Activated CD4-positive, alpha-beta memory T cell treated with anti-CD3 and anti-CD28 coated beads, Interleukin-2, amount 10 ng/mL, durations not matched to agents 7 days and 5 days (primary cell): ENCODE results near the gene QPCT. TPM values are rescaled to one million over a fixed set of nuclear protein-coding genes. Genes with fewer than 3 reads are reported as not detected.
"Not testable (repeated sequence)": the region's sequence is repeated elsewhere in the genome, so short reads cannot be mapped to it uniquely, and the experiment has no call there.

Source experiments
- CTCF ChIA-PET: fragments of 350-600 bp; sonication (Branson Sonifier 250); formaldehyde crosslinking; loops from one replicate; lab custom pipeline; 2021; ENCODE audit warnings: antibody characterized with exemption, inconsistent platforms; lab: Charles Lee
- POLR2A ChIA-PET: fragments of 350-600 bp; sonication (Branson Sonifier 250); formaldehyde crosslinking; loops from one replicate; lab custom pipeline; 2021; ENCODE audit warnings: antibody characterized with exemption; lab: Charles Lee
- DNase-seq: peaks from one replicate; pipeline ENCODE4 v3.0.0-alpha.2; 2020
- H3K27ac Mint-ChIP-seq: one replicate; pipeline ENCODE4 v1.8.0; 2021; ENCODE audit warnings: mild to moderate bottlenecking, mixed read lengths
- H3K27me3 Mint-ChIP-seq: one replicate; pipeline ENCODE4 v1.8.0; 2021; ENCODE audit warnings: mixed read lengths
- H3K36me3 Mint-ChIP-seq: one replicate; pipeline ENCODE4 v1.8.0; 2021; ENCODE audit warnings: low read depth, mixed read lengths
- H3K4me1 Mint-ChIP-seq: one replicate; pipeline ENCODE4 v1.8.0; 2021; ENCODE audit warnings: mixed read lengths
- H3K4me3 Mint-ChIP-seq: one replicate; pipeline ENCODE4 v1.8.0; 2021; ENCODE audit warnings: mild to moderate bottlenecking, mixed read lengths
- H3K9me3 Mint-ChIP-seq: one replicate; pipeline ENCODE4 v1.8.0; 2021; ENCODE audit warnings: mixed read lengths
- total RNA-seq, 2 experiments: library from RNA; stranded (reverse); gene quantifications; one replicate each; pipeline ENCODE4 v1.2.3, GENCODE V29; 2021

The QPCT gene
- total RNA-seq, 2 experiments from 2014 or later, result not detected

DNA sequence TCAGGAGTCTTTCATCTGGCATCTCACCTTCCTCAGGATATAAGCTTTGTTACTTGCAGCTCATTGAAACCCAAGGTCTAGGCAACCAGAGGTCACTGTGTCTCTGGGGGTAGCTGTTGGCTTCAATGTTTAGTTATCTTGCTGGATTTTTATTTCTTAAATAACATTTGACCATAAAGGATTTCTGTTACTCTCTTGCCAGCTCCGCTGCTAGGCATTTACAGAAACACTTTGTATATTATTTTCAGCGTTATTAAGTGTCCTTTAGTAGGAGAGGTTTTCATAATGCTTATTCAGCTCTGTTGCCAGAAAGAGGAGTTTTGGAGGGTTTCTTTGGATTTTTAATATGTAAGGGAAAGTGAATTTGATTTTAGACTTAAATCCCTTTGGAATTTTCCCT, 61.4 kb downstream of the QPCT start:
- peaks cover 9% of the 10 kb centered on the region for H3K27me3 Mint-ChIP-seq
- no peak overlapping the region for H3K4me3 Mint-ChIP-seq
- POLR2A ChIA-PET, result no interaction called here
- no peak overlapping the region for H3K27ac Mint-ChIP-seq
- no peaks in the 10 kb centered on the region for H3K36me3 Mint-ChIP-seq
- no peaks in the 10 kb centered on the region for H3K4me1 Mint-ChIP-seq
- CTCF ChIA-PET, result interaction anchor here (1.4 to 1.8 kb wide), 2 partner anchors 10 to 472 kb away, joined by 5 to 14 read pairs; no protein-coding TSS in a partner anchor
- H3K9me3 Mint-ChIP-seq, result no peaks in the 10 kb centered on the region
- no peak for DNase-seq

DNA sequence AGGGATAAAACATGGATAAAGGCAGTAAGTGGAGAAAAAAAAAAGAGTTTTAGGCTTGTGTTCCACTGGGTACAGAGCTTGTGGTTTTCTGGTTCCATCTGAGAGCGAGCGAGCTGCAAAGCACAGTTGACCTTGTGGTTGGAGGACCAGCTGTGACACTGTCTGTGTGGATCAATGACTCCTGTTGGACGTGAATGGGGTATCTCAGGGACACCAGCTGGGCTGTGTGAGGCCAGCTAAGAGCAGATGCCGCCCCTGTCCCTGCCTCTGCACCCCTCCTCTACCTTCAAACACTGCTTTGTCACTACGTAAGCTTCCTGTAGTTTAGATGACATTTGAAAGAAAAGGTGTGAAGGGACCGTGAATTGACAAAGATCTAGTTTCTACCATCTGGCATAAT, 67.8 kb downstream of the QPCT start:
- CTCF ChIA-PET, result interaction anchor here (0.6 to 8.3 kb wide), 7 partner anchors 11 to 472 kb away, joined by 3 to 129 read pairs (median 8); no protein-coding TSS in a partner anchor
- H3K27ac Mint-ChIP-seq, result no peak overlapping the region
- no peaks in the 10 kb centered on the region for H3K9me3 Mint-ChIP-seq
- peaks cover 5% of the 10 kb centered on the region for H3K4me1 Mint-ChIP-seq
- H3K36me3 Mint-ChIP-seq, result no peaks in the 10 kb centered on the region
- no peaks in the 10 kb centered on the region for H3K27me3 Mint-ChIP-seq
- no peak overlapping the region for H3K4me3 Mint-ChIP-seq
- POLR2A ChIA-PET, result no interaction called here
- no peak for DNase-seq

DNA sequence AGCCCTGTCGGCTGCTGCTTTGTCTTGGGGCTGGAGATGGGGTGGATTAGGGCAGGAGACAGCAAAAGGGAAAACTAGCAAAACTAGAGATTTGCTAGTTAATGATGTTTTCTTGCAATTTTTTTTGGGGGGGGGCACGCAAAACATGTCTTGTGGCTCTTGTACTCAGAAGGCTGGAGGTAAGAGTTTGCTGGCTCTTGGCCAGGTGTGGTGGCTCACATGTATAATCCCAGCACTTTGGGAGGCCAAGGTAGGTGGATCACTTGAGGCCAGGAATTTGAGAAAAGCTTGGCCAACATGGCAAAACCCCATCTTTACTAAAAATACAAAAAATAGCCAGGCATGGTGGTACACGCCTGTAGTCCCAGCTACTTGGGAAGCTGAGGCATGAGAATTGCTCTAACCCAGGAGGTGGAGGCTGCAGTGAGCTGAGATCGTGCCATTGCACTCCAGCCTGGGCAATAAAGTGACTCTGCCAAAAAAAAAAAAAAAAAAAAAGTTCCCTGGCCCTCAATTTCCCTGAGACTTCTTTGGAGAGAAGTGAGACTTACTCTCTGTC, 69.6 kb downstream of the QPCT start:
- H3K27me3 Mint-ChIP-seq, H3K36me3 Mint-ChIP-seq, H3K27ac Mint-ChIP-seq, H3K9me3 Mint-ChIP-seq, H3K4me3 Mint-ChIP-seq, H3K4me1 Mint-ChIP-seq, DNase-seq: not testable (repeated sequence)
- ChIA-PET CTCF (interaction anchor here (0.7 to 8.3 kb wide), 25 partner anchors 14 to 765 kb away, joined by 3 to 129 read pairs (median 4); no protein-coding TSS in a partner anchor), POLR2A (interaction anchor here (0.7 to 1.0 kb wide), 2 partner anchors 419 to 460 kb away, joined by 3 to 4 read pairs; no protein-coding TSS in a partner anchor)

DNA sequence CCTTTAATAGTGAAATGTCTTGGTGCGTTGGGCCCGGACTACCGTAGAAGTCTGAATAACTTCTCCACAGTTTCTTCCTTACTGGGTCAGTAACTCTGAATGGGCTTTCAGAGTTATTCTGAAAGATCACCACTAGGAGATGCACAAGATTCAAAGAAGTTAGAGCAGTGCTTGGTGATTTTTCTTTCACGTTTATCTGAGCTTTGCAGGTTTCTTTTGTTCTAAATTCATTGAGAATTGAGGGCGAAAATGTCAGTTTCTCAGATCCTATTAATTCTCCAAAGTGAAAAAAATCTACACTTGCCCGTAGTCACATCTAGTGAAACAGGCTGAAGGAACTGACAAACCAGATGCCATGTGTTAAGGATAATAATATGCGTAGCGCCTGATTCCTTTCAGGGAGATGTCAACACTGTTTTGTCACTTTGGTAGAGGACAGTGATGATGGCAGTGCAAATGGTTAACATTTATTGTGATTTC, 70.1 kb downstream of the QPCT start:
- CTCF ChIA-PET, result interaction anchor here (0.7 to 8.3 kb wide), 30 partner anchors 14 to 765 kb away, joined by 3 to 129 read pairs (median 4); no protein-coding TSS in a partner anchor
- Mint-ChIP-seq H3K9me3 (no peaks in the 10 kb centered on the region), H3K27me3 (peaks cover 3% of the 10 kb centered on the region), H3K4me3 (no peak overlapping the region), H3K4me1 (peaks cover 5% of the 10 kb centered on the region), H3K27ac (no peak overlapping the region), H3K36me3 (no peaks in the 10 kb centered on the region)
- POLR2A ChIA-PET, result interaction anchor here (1.0 kb wide), 1 partner anchor 418 kb away, joined by 4 read pairs; no protein-coding TSS in a partner anchor
- no peak for DNase-seq

DNA sequence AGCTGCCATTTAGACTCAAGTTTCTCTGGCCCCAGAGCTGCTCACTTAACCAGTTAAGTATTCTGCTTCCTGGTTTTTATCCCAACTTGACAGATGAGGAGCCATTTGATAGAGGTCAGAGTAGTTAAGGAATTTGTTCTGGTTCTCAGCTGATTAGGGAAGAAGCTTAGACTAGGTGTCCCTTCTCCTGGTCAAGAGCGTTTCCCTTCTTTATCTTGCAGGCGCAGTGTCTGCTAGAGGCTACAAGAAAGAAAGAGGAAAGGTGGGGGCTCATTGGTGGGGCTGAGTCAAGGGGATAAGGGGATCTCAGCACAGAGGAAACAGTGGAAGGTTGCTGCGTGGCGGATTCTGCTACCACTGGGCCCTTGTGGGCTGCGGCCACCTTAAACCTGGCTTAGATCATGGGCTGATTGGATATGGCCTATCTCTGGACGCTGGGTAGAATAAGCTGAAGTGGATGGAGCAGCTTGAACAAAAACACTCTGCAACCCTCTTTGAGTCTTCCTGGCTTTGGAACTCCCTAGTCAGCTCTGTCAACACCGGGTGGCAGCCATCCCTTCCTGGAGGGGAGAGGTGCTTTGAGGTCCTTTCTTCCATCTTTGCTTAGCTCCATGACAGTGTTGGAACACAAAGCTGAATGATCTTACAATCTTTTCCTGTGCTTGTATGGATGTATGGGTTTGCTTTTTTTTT, 70.8 kb downstream of the QPCT start:
- H3K27me3 Mint-ChIP-seq, result peaks cover 3% of the 10 kb centered on the region
- H3K9me3 Mint-ChIP-seq, result no peaks in the 10 kb centered on the region
- ChIA-PET CTCF (interaction anchor here (0.6 to 8.3 kb wide), 28 partner anchors 13 to 859 kb away, joined by 3 to 129 read pairs (median 4); no protein-coding TSS in a partner anchor), POLR2A (interaction anchor here (1.0 kb wide), 1 partner anchor 418 kb away, joined by 4 read pairs; no protein-coding TSS in a partner anchor)
- H3K4me3 Mint-ChIP-seq, result no peak overlapping the region
- no peak for DNase-seq
- peaks cover 5% of the 10 kb centered on the region for H3K4me1 Mint-ChIP-seq
- no peak overlapping the region for H3K27ac Mint-ChIP-seq
- H3K36me3 Mint-ChIP-seq, result no peaks in the 10 kb centered on the region

DNA sequence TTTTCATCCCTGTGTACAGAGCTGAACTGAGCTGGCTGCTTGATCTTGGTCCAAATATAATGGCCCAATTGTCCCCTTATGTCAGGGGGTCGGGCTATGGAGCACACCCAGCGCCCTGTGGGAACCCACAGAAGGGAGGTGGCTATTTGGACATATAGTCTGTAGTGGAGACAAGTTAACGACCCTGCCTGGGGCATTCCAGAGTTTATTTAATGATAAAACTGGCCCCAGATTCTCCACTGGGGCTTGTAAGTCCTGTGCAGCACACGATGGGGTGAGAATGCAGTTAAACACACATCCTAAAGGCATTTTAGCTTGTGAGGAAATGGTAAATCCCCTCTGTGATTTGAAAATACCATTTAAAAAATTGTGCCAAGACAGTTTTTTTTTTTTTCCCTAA, 72.9 kb downstream of the QPCT start:
- ChIA-PET CTCF (interaction anchor here (0.6 to 3.5 kb wide), 4 partner anchors 18 to 460 kb away, joined by 4 to 27 read pairs (median 10); no protein-coding TSS in a partner anchor), POLR2A (no interaction called here)
- H3K36me3 Mint-ChIP-seq, result no peaks in the 10 kb centered on the region
- H3K27ac Mint-ChIP-seq, result no peak overlapping the region
- H3K4me1 Mint-ChIP-seq, result peaks cover 5% of the 10 kb centered on the region
- no peaks in the 10 kb centered on the region for H3K9me3 Mint-ChIP-seq
- peaks cover 3% of the 10 kb centered on the region for H3K27me3 Mint-ChIP-seq
- no peak for DNase-seq
- H3K4me3 Mint-ChIP-seq, result no peak overlapping the region

DNA sequence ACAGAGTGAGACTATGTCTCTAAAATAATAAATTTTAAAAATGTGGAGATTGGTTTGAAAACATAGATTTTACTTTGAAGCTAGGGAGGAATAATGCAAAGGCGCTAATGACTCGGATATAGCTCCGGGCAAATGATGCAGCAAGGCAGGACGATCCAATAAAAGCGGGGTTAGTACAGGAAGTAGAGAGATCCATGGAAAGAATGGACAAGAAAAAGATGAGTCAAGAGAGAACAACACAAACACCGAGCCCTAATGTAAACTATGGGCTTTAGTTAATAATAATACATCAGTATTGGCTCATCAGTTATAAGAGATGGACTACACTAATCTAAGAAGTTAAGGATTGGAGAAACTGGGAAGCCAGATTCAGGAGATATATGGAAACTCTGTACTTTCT, 74.5 kb downstream of the QPCT start:
- CTCF ChIA-PET, result interaction anchor here (1.4 to 3.3 kb wide), 2 partner anchors 413 to 459 kb away, joined by 8 to 14 read pairs; no protein-coding TSS in a partner anchor
- POLR2A ChIA-PET, result no interaction called here

DNA sequence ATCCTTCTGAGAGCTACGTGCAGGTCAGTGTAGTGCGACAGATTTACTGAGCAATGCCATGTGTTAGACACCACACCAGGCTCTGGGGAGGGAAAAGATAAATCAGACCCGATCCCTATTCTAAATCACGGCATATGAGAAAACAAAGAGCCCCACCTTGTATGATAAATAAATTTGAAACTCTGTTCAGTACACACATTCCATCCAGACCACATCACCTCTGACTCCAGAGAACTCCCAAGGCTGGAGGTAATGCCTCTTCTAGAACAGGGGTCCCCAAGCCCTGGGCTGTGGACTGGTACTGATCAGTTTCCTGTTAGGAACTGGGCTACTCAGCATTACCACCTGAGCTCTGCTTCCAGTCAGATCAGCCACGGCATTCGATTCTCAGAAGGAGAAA, 77.3 kb downstream of the QPCT start:
- peaks cover 3% of the 10 kb centered on the region for H3K27me3 Mint-ChIP-seq
- CTCF ChIA-PET, result interaction anchor here (1.9 kb wide), 1 partner anchor 411 kb away, joined by 5 read pairs; no protein-coding TSS in a partner anchor

More for the DNA sequence above, 74.5 kb downstream of the QPCT start:
- Mint-ChIP-seq H3K36me3 (no peaks in the 10 kb centered on the region), H3K4me3 (no peak overlapping the region), H3K27me3 (peaks cover 3% of the 10 kb centered on the region), H3K27ac (no peak overlapping the region), H3K9me3 (no peaks in the 10 kb centered on the region), H3K4me1 (peaks cover 5% of the 10 kb centered on the region)
- DNase-seq, result no peak

DNA sequence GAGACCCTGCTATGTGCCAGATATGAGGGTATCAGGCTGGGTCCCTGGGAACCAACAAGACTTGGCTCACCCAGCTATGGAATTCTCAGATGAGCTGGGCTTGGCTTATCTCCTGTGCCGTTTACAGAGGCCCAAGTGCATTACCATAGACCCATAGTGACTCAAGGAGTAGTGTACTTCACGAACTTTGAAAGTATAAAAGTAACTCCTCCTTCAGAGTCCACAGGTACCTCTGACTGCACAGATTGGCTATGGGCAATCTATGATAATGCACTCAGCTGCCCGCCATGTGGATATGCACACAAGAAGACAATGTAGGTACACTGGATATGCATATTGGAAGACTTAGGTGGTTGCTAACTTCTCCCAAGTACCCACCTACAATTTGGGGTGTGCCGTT, 78.4 kb downstream of the QPCT start:
- Mint-ChIP-seq H3K36me3 (no peaks in the 10 kb centered on the region), H3K9me3 (no peaks in the 10 kb centered on the region), H3K4me3 (no peak overlapping the region), H3K4me1 (no peaks in the 10 kb centered on the region), H3K27ac (no peak overlapping the region), H3K27me3 (peaks cover 3% of the 10 kb centered on the region)
- no peak for DNase-seq
- POLR2A ChIA-PET, result no interaction called here
- CTCF ChIA-PET, result interaction anchor here (1.3 to 1.9 kb wide), 2 partner anchors 410 to 455 kb away, joined by 5 read pairs; no protein-coding TSS in a partner anchor

More for the DNA sequence above, 77.3 kb downstream of the QPCT start:
- DNase-seq, result no peak
- H3K27ac Mint-ChIP-seq, result no peak overlapping the region
- no peak overlapping the region for H3K4me3 Mint-ChIP-seq
- no peaks in the 10 kb centered on the region for H3K9me3 Mint-ChIP-seq
- POLR2A ChIA-PET, result no interaction called here
- H3K4me1 Mint-ChIP-seq, result no peaks in the 10 kb centered on the region
- H3K36me3 Mint-ChIP-seq, result no peaks in the 10 kb centered on the region

Other genes starting within 250 kb of the QPCT start
- 100 to 1,000 TPM; 136 to 142 TPM for gene EIF2AK2, start 187.7 kb upstream of the QPCT start, total RNA-seq
- gene SULT6B1, start 156.0 kb upstream of the QPCT start, total RNA-seq, result not detected
- 10 to 100 TPM; 32.9 to 36.3 TPM for gene CEBPZOS, start 148.1 kb upstream of the QPCT start, total RNA-seq
- 10 to 100 TPM; 42.7 to 43.7 TPM for gene CEBPZ, start 113.0 kb upstream of the QPCT start, total RNA-seq
- 10 to 100 TPM; 17.7 to 19.4 TPM for gene NDUFAF7, start 113.0 kb upstream of the QPCT start, total RNA-seq
- gene PRKD3, start 19.8 kb upstream of the QPCT start, total RNA-seq, result 10 to 100 TPM; 19.3 to 20.6 TPM